ENCODE measurements around the gene HSPB8.

DNA sequence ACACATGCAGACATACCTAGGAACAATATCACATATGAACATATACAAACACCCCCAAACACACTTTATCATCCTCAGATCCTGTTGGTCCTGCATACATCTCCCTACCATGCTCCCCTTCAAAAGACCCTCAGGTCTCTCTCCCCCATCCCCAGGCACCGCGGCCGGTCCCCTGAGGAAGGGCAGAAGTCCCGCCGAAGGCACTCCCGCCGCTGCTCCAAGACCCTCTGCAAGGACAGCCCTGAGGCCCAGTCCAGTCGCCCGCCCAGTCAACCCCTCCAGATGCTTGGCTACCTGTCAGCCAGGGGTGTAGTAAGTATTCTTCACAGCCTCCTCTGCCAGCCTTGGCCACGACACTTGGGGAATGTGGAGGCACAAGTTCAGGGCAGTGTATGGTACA, 48.2 kb upstream of the HSPB8 start:
- TF ChIP-seq, protein P1, sequence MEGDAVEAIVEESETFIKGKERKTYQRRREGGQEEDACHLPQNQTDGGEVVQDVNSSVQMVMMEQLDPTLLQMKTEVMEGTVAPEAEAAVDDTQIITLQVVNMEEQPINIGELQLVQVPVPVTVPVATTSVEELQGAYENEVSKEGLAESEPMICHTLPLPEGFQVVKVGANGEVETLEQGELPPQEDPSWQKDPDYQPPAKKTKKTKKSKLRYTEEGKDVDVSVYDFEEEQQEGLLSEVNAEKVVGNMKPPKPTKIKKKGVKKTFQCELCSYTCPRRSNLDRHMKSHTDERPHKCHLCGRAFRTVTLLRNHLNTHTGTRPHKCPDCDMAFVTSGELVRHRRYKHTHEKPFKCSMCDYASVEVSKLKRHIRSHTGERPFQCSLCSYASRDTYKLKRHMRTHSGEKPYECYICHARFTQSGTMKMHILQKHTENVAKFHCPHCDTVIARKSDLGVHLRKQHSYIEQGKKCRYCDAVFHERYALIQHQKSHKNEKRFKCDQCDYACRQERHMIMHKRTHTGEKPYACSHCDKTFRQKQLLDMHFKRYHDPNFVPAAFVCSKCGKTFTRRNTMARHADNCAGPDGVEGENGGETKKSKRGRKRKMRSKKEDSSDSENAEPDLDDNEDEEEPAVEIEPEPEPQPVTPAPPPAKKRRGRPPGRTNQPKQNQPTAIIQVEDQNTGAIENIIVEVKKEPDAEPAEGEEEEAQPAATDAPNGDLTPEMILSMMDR (conservative IDR thresholded peaks at IDR 0.05; ENCODE audit: low read depth, low read length), result no peak
- TF ChIP-seq POLR2A (IDR thresholded peaks at IDR 0.05; ENCODE audit: low read depth, low read length), result no peak
- no peak for TF ChIP-seq SMC3 (IDR thresholded peaks at IDR 0.05; ENCODE audit: low read depth, low read length)
- TF ChIP-seq RAD21 (IDR thresholded peaks at IDR 0.05; ENCODE audit: low read length), result no peak
- TF ChIP-seq MXI1 (IDR thresholded peaks at IDR 0.05; ENCODE audit: borderline replicate concordance, low read depth, low read length), result no peak
- no peak for TF ChIP-seq MAZ (IDR thresholded peaks at IDR 0.05; ENCODE audit: borderline replicate concordance, low read depth, low read length)
- TF ChIP-seq BHLHE40 (IDR thresholded peaks at IDR 0.05; ENCODE audit: low read depth, low read length), result no peak
- no peak for TF ChIP-seq RFX5 (IDR thresholded peaks at IDR 0.05; ENCODE audit: low read depth, low read length)
- no peak for TF ChIP-seq NFE2L2 (IDR thresholded peaks at IDR 0.05; ENCODE audit: low read depth, low read length)
- no peak for TF ChIP-seq MAFK (IDR thresholded peaks at IDR 0.05; ENCODE audit: low read depth, low read length)

All from IMR-90 (cell line).